ENCODE data around the gene PLEKHG4B. TPM values are rescaled to one million over a fixed set of nuclear protein-coding genes. Genes with fewer than 3 reads are reported as not detected.

The PLEKHG4B gene
- total and polyA plus RNA-seq, 4 experiments from 2014 or later: not detected

GRCh38 chr5:128446-128845 lies 36.5 kb downstream of the PLEKHG4B start:
- POLR2A ChIA-PET (ENCODE audit: partially characterized antibody): no interaction called here
- H3K27ac Mint-ChIP-seq: no peak overlapping the region
- no peak for DNase-seq

GRCh38 chr5:129148-129547 lies 37.2 kb downstream of the PLEKHG4B start:
- Mint-ChIP-seq H3K9me3 (peaks cover 2 to 21% (median 16%) of the 10 kb centered on the region in 8 donors), H3K27ac (no peak overlapping the region), H3K27me3 (peaks cover 31 to 39% of the 10 kb centered on the region in 2 donors), H3K4me3 (no peak overlapping the region), H3K36me3 (peaks cover 3 to 7% of the 10 kb centered on the region in 2 donors), H3K4me1 (no peaks in the 10 kb centered on the region)
- H3K27ac ChIP-seq (ENCODE audit: low read depth, low read length): no peak overlapping the region
- no peaks in the 10 kb centered on the region for H3K4me1 ChIP-seq (ENCODE audit: insufficient read depth, low read length)
- POLR2A ChIA-PET (ENCODE audit: partially characterized antibody): no interaction called here
- H3K4me3 ChIP-seq (ENCODE audit: low read length in 2 of 2): no peak overlapping the region
- DNase-seq: no peak
- H3K36me3 ChIP-seq (ENCODE audit: insufficient read depth, low read length): no peaks in the 10 kb centered on the region
- no peaks in the 10 kb centered on the region for H3K9me3 ChIP-seq (ENCODE audit: control insufficient read depth in 1 of 2, low read length in 2 of 2)
- no peaks in the 10 kb centered on the region for H3K27me3 ChIP-seq (ENCODE audit: insufficient read depth, low read length)
- intact Hi-C loops (cut with micrococcal nuclease): no loop called here
- CTCF ChIA-PET (ENCODE audit: partially characterized antibody): no interaction called here

More at GRCh38 chr5:128446-128845, 36.5 kb downstream of the PLEKHG4B start:
- H3K27me3 Mint-ChIP-seq: peaks cover 35 to 39% of the 10 kb centered on the region in 2 donors
- H3K4me3 Mint-ChIP-seq: no peak overlapping the region
- CTCF ChIA-PET (ENCODE audit: partially characterized antibody): no interaction called here
- Histone ChIP-seq H3K27me3 (ENCODE audit: insufficient read depth, low read length) (no peaks in the 10 kb centered on the region), H3K4me1 (ENCODE audit: insufficient read depth, low read length) (no peaks in the 10 kb centered on the region), H3K27ac (ENCODE audit: low read depth, low read length) (no peak overlapping the region), H3K36me3 (ENCODE audit: insufficient read depth, low read length) (no peaks in the 10 kb centered on the region), H3K9me3 (ENCODE audit: control insufficient read depth in 1 of 2, low read length in 2 of 2) (no peaks in the 10 kb centered on the region), H3K4me3 (ENCODE audit: low read length in 2 of 2) (no peak overlapping the region)
- no peaks in the 10 kb centered on the region for H3K4me1 Mint-ChIP-seq
- peaks cover 4 to 25% (median 16%) of the 10 kb centered on the region in 8 donors for H3K9me3 Mint-ChIP-seq
- H3K36me3 Mint-ChIP-seq: peaks cover 3 to 7% of the 10 kb centered on the region in 2 donors
- intact Hi-C loops (cut with micrococcal nuclease): no loop called here

- Mint-ChIP-seq H3K27ac (no peak overlapping the region), H3K4me1 (no peaks in the 10 kb centered on the region), H3K9me3 (peaks cover 2 to 19% (median 15%) of the 10 kb centered on the region in 8 donors), H3K4me3 (no peak overlapping the region), H3K36me3 (peaks cover 3 to 7% of the 10 kb centered on the region in 2 donors), H3K27me3 (peaks cover 31 to 38% of the 10 kb centered on the region in 2 donors)
- no peaks in the 10 kb centered on the region for H3K27me3 ChIP-seq (ENCODE audit: insufficient read depth, low read length)
- H3K9me3 ChIP-seq (ENCODE audit: control insufficient read depth in 1 of 2, low read length in 2 of 2): no peaks in the 10 kb centered on the region
- no peak overlapping the region for H3K4me3 ChIP-seq (ENCODE audit: low read length in 2 of 2)
- DNase-seq: no peak
- ChIA-PET CTCF (ENCODE audit: partially characterized antibody) (no interaction called here), POLR2A (ENCODE audit: partially characterized antibody) (no interaction called here)
- intact Hi-C loops (cut with micrococcal nuclease): no loop called here
- H3K36me3 ChIP-seq (ENCODE audit: insufficient read depth, low read length): no peaks in the 10 kb centered on the region
- H3K27ac ChIP-seq (ENCODE audit: low read depth, low read length): no peak overlapping the region
- no peaks in the 10 kb centered on the region for H3K4me1 ChIP-seq (ENCODE audit: insufficient read depth, low read length)
These were observed 37.9 kb downstream of the PLEKHG4B start for GRCh38 chr5:129820-130219.

GRCh38 chr5:130601-131131 lies 38.7 kb downstream of the PLEKHG4B start:
- ChIA-PET POLR2A (ENCODE audit: partially characterized antibody) (no interaction called here), CTCF (ENCODE audit: partially characterized antibody) (no interaction called here)
- Mint-ChIP-seq H3K9me3 (peaks cover 0 to 15% (median 13%) of the 10 kb centered on the region in 8 donors), H3K27ac (no peak overlapping the region), H3K36me3 (peaks cover 3 to 7% of the 10 kb centered on the region in 2 donors), H3K4me1 (no peaks in the 10 kb centered on the region), H3K27me3 (peaks cover 29 to 36% of the 10 kb centered on the region in 2 donors), H3K4me3 (no peak overlapping the region)
- H3K4me3 ChIP-seq (ENCODE audit: low read length in 2 of 2): no peak overlapping the region
- H3K27ac ChIP-seq (ENCODE audit: low read depth, low read length): no peak overlapping the region
- H3K9me3 ChIP-seq (ENCODE audit: control insufficient read depth in 1 of 2, low read length in 2 of 2): no peaks in the 10 kb centered on the region
- no peaks in the 10 kb centered on the region for H3K4me1 ChIP-seq (ENCODE audit: insufficient read depth, low read length)
- no peak for DNase-seq
- intact Hi-C loops (cut with micrococcal nuclease): no loop called here
- no peaks in the 10 kb centered on the region for H3K27me3 ChIP-seq (ENCODE audit: insufficient read depth, low read length)
- no peaks in the 10 kb centered on the region for H3K36me3 ChIP-seq (ENCODE audit: insufficient read depth, low read length)

- Histone ChIP-seq H3K27ac (ENCODE audit: low read depth, low read length) (no peak overlapping the region), H3K36me3 (ENCODE audit: insufficient read depth, low read length) (no peaks in the 10 kb centered on the region), H3K4me1 (ENCODE audit: insufficient read depth, low read length) (no peaks in the 10 kb centered on the region), H3K27me3 (ENCODE audit: insufficient read depth, low read length) (no peaks in the 10 kb centered on the region), H3K4me3 (ENCODE audit: low read length in 2 of 2) (no peak overlapping the region), H3K9me3 (ENCODE audit: control insufficient read depth in 1 of 2, low read length in 2 of 2) (no peaks in the 10 kb centered on the region)
- H3K4me3 Mint-ChIP-seq: no peak overlapping the region
- no peaks in the 10 kb centered on the region for H3K36me3 Mint-ChIP-seq
- intact Hi-C loops (cut with micrococcal nuclease): no loop called here
- no peak overlapping the region for H3K27ac Mint-ChIP-seq
- ChIA-PET POLR2A (ENCODE audit: partially characterized antibody) (no interaction called here), CTCF (ENCODE audit: partially characterized antibody) (no interaction called here)
- peaks cover 0 to 2% (median 0%) of the 10 kb centered on the region in 8 donors for H3K9me3 Mint-ChIP-seq
- H3K27me3 Mint-ChIP-seq: peaks cover 2 to 11% of the 10 kb centered on the region in 2 donors
- no peaks in the 10 kb centered on the region for H3K4me1 Mint-ChIP-seq
- no peak for DNase-seq
These were observed 44.9 kb downstream of the PLEKHG4B start for GRCh38 chr5:136901-137300.

- DNase-seq: no peak
- H3K4me3 ChIP-seq (ENCODE audit: low read length in 2 of 2): no peak overlapping the region
- Mint-ChIP-seq H3K4me1 (no peaks in the 10 kb centered on the region), H3K27ac (no peak overlapping the region), H3K27me3 (peaks cover 5 to 9% of the 10 kb centered on the region in 2 donors), H3K4me3 (no peak overlapping the region), H3K9me3 (peaks cover 0 to 2% (median 0%) of the 10 kb centered on the region in 8 donors), H3K36me3 (no peaks in the 10 kb centered on the region)
- H3K36me3 ChIP-seq (ENCODE audit: insufficient read depth, low read length): no peaks in the 10 kb centered on the region
- H3K27ac ChIP-seq (ENCODE audit: low read depth, low read length): no peak overlapping the region
- no peaks in the 10 kb centered on the region for H3K4me1 ChIP-seq (ENCODE audit: insufficient read depth, low read length)
- intact Hi-C loops (cut with micrococcal nuclease): no loop called here
- H3K9me3 ChIP-seq (ENCODE audit: control insufficient read depth in 1 of 2, low read length in 2 of 2): no peaks in the 10 kb centered on the region
- ChIA-PET POLR2A (ENCODE audit: partially characterized antibody) (no interaction called here), CTCF (ENCODE audit: partially characterized antibody) (no interaction called here)
- H3K27me3 ChIP-seq (ENCODE audit: insufficient read depth, low read length): no peaks in the 10 kb centered on the region
These were observed 45.8 kb downstream of the PLEKHG4B start for GRCh38 chr5:137741-138140.

GRCh38 chr5:138936-139335 lies 47.0 kb downstream of the PLEKHG4B start:
- Mint-ChIP-seq H3K4me3 (no peak overlapping the region), H3K27ac (no peak overlapping the region), H3K27me3 (peaks cover 5 to 6% of the 10 kb centered on the region in 2 donors), H3K4me1 (no peaks in the 10 kb centered on the region), H3K9me3 (peaks cover 0 to 2% (median 0%) of the 10 kb centered on the region in 8 donors), H3K36me3 (no peaks in the 10 kb centered on the region)
- H3K27ac ChIP-seq (ENCODE audit: low read depth, low read length): no peak overlapping the region
- H3K9me3 ChIP-seq (ENCODE audit: control insufficient read depth in 1 of 2, low read length in 2 of 2): no peaks in the 10 kb centered on the region
- intact Hi-C loops (cut with micrococcal nuclease): no loop called here
- ChIA-PET POLR2A (ENCODE audit: partially characterized antibody) (no interaction called here), CTCF (ENCODE audit: partially characterized antibody) (no interaction called here)
- no peaks in the 10 kb centered on the region for H3K27me3 ChIP-seq (ENCODE audit: insufficient read depth, low read length)
- no peak overlapping the region for H3K4me3 ChIP-seq (ENCODE audit: low read length in 2 of 2)
- no peaks in the 10 kb centered on the region for H3K36me3 ChIP-seq (ENCODE audit: insufficient read depth, low read length)
- no peak for DNase-seq
- H3K4me1 ChIP-seq (ENCODE audit: insufficient read depth, low read length): no peaks in the 10 kb centered on the region

Data from CD4-positive, alpha-beta memory T cell (primary cell).